RWPE1 (cell line): Measurements from ENCODE around the gene NEDD1.
A peak's percentile ranks its signal among the peaks of the same experiment; 100 is the strongest.

Experiments used
- CTCF ChIA-PET: fragments of 350-600 bp; sonication (Branson Sonifier 250); formaldehyde crosslinking; extraction: SDS; loops from one replicate; lab custom pipeline; 2021; lab: Yijun Ruan, JAX
- POLR2A ChIA-PET: fragments of 400-600 bp; formaldehyde crosslinking; extraction: SDS; loops from one replicate; lab custom pipeline; 2020; ENCODE audit warnings: antibody characterized with exemption; ENCODE audit not compliant: low non-redundant PET; lab: Yijun Ruan, JAX
- DNase-seq: peaks from one replicate; pipeline ENCODE4 v3.0.0; 2012; ENCODE audit warnings: low spot score
- H3K27ac ChIP-seq: fragments of 450-650 bp; 2 replicates; pipeline ENCODE4 v1.5.1; 2017
- TF ChIP-seq, protein P1 (sequence below): fragments of 450-650 bp; conservative IDR thresholded peaks from 2 replicates; pipeline ENCODE4 v1.5.1; 2017; ENCODE audit warnings: low read depth, mild to moderate bottlenecking

Gene NEDD1

GRCh38 chr12:96879301-96879700 is 27.8 kb upstream of the NEDD1 start:
- DNase-seq, result no peak
- CTCF ChIA-PET, result interaction anchor here (0.6 kb wide), 1 partner anchor 575 kb away, joined by 5 read pairs; no protein-coding TSS in a partner anchor
- no peak overlapping the region for H3K27ac ChIP-seq
- TF ChIP-seq, protein P1, sequence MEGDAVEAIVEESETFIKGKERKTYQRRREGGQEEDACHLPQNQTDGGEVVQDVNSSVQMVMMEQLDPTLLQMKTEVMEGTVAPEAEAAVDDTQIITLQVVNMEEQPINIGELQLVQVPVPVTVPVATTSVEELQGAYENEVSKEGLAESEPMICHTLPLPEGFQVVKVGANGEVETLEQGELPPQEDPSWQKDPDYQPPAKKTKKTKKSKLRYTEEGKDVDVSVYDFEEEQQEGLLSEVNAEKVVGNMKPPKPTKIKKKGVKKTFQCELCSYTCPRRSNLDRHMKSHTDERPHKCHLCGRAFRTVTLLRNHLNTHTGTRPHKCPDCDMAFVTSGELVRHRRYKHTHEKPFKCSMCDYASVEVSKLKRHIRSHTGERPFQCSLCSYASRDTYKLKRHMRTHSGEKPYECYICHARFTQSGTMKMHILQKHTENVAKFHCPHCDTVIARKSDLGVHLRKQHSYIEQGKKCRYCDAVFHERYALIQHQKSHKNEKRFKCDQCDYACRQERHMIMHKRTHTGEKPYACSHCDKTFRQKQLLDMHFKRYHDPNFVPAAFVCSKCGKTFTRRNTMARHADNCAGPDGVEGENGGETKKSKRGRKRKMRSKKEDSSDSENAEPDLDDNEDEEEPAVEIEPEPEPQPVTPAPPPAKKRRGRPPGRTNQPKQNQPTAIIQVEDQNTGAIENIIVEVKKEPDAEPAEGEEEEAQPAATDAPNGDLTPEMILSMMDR, result no peak
- POLR2A ChIA-PET, result no interaction called here

DNA sequence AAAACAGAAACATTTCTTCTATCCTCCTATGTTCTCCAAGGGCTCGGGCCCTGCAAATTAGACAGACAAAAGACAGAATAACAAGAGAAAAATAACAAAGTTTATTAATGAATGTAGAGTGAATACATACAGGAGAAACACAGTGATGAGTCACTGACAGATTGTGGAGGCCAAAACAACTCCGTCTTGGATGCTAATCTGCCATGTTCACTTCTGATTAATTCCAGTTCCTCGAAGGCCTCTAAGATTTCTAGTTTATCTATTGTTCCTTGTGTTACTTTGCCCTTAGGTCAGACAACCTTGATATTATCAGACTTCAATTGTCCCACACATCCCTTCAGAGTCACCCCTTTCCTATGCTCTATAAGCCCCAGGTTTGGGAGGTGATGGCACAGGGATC is 26.8 kb upstream of the NEDD1 start:
- H3K27ac ChIP-seq, result no peak overlapping the region
- ChIA-PET POLR2A (no interaction called here), CTCF (no interaction called here)
- TF ChIP-seq, protein P1, result no peak
- no peak for DNase-seq

DNA sequence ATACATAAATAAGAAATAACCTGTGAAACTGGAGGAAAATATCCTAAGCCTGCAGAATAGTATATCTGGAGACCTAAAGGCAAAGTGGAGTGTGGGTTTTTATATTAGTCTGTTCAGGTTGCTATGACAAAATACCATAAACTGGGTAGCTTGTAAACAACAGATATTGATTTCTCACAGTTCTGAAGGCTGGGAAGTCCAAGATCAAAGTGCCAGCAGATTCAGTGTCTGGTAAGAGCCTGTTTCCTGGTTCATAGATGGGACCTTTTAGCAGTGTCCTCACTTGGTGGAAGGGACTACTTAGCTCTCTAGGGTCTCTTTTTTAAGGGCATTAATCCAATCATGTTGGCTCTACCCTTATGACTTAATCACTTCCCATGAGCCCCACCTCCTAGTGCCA is 25.4 kb upstream of the NEDD1 start:
- no peak for DNase-seq
- POLR2A ChIA-PET, result no interaction called here
- TF ChIP-seq, protein P1, result no peak
- H3K27ac ChIP-seq, result no peak overlapping the region
- CTCF ChIA-PET, result no interaction called here

DNA sequence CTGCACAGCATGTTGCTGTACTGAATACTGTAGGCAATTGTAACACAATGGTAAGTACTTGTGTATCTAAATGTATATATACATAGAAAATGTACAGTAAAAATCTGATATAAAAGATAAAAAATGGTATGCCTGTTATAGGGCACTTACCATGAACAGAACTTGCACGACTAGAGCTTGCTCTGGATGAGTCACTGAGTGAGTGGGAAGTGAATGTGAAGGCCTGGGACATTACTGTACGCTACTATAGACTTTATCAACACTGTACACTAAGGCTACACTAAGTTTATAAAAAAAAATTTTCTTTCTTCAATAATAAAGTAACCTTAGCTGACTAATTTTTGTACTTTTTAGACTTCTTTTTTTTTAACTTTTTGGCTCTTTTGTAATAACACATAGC is 24.2 kb upstream of the NEDD1 start:
- peak; percentile 11 for DNase-seq
- ChIA-PET CTCF (no interaction called here), POLR2A (no interaction called here)
- H3K27ac ChIP-seq, result no peak overlapping the region
- TF ChIP-seq, protein P1, result no peak

GRCh38 chr12:96883571-96883970 is 23.5 kb upstream of the NEDD1 start:
- CTCF ChIA-PET, result no interaction called here
- POLR2A ChIA-PET, result no interaction called here
- TF ChIP-seq, protein P1, result no peak
- DNase-seq, result no peak
- H3K27ac ChIP-seq, result no peak overlapping the region

DNA sequence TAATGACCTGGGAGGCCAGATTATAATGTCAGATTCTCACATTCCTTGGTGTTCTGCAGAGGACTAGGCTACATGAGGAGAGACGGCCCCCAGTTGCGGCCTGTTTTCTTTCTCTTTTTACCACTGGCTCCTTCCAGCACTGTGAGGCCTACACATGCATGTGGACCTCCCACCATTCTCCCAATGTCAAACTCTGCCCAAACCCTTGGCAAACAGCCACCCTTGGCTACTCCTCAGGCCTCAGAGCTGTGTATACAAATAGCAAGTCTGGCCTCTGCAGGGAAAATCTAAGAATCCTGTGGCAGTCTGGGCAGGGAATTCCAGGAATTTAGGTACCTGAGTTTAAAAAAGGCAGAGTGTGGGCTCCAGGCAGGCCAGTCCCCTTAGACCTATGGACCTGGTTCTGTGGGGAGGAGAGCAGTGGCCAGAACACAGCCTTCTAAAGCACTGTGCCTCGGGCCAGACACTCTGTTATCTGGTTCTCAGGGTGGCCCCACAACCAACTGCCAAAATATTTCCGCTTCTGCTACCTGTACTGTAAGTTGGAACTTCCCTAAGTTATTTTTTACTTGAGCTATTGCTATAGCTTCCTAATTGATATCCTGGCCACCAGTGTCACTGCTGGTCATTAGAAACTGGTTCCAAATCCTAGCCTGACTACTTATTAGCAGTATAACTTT is 19.9 kb upstream of the NEDD1 start:
- TF ChIP-seq, protein P1, result no peak
- CTCF ChIA-PET, result interaction anchor here (0.8 to 1.1 kb wide), 2 partner anchors 13 to 81 kb away, joined by 3 read pairs; no protein-coding TSS in a partner anchor
- POLR2A ChIA-PET, result no interaction called here
- DNase-seq, result no peak
- no peak overlapping the region for H3K27ac ChIP-seq
